IMR-90 (cell line): ENCODE measurements around the gene DMD. TPM values are rescaled to one million over a fixed set of nuclear protein-coding genes. Genes with fewer than 3 reads are reported as not detected.

Experiments
- ATAC-seq: fragments of 200-7000 bp; cut with Tn5 transposase; 2 replicates; pipeline ENCODE4 v1.9.1; 2020; ENCODE audit warnings: low read depth, mild to moderate bottlenecking, moderate library complexity
- BruUV-seq: library from RNA; stranded (reverse); fragments of 400-500 nt; replicated peaks from 2 replicates; lab custom pipeline; 2021; lab: Mats Ljungman, UMichigan
- CTCF ChIA-PET: fragments of 300-600 bp; formaldehyde crosslinking; extraction: SDS; loops from one replicate; lab custom pipeline; 2021; ENCODE audit warnings: antibody characterized with exemption; lab: Yijun Ruan, JAX
- POLR2A ChIA-PET: fragments of 300-600 bp; sonication (Branson Sonifier 250); formaldehyde crosslinking; loops from one replicate; lab custom pipeline; 2022; ENCODE audit warnings: antibody characterized with exemption; ENCODE audit not compliant: unreplicated experiment; lab: Charles Lee
- DNase-seq: peaks from one replicate; pipeline ENCODE4 v3.0.0; 2013
- H2AFZ ChIP-seq: replicated peaks from 2 replicates; pipeline ENCODE3; 2013; ENCODE audit warnings: low read length, mild to moderate bottlenecking; ENCODE audit not compliant: poor library complexity
- H2AK5ac ChIP-seq: 2 replicates; pipeline ENCODE4 v1.6.1; 2013; ENCODE audit warnings: low read depth, low read length, inconsistent platforms
- H2AK9ac ChIP-seq: replicated peaks from 2 replicates; pipeline ENCODE3; 2013; ENCODE audit warnings: mild to moderate bottlenecking, low read depth, low read length, moderate library complexity; ENCODE audit not compliant: poor library complexity
- H2BK120ac ChIP-seq: 2 replicates; pipeline ENCODE4 v1.6.1; 2013; ENCODE audit warnings: low read depth, low read length, inconsistent platforms
- H2BK15ac ChIP-seq: 3 replicates; pipeline ENCODE4 v1.6.1; 2013; ENCODE audit warnings: low read depth, low read length, inconsistent platforms
- H2BK20ac ChIP-seq: 2 replicates; pipeline ENCODE4 v1.6.1; 2013; ENCODE audit warnings: low read depth, mild to moderate bottlenecking, inconsistent platforms, low read length, moderate library complexity
- H2BK5ac ChIP-seq: 2 replicates; pipeline ENCODE4 v1.6.1; 2013; ENCODE audit warnings: mild to moderate bottlenecking, low read depth, low read length, inconsistent platforms; ENCODE audit not compliant: poor library complexity, severe bottlenecking
- H3K14ac ChIP-seq: replicated peaks from 2 replicates; pipeline ENCODE4 v1.6.1; 2013; ENCODE audit warnings: low read depth, low read length, inconsistent platforms
- H3K18ac ChIP-seq: 2 replicates; pipeline ENCODE4 v1.6.1; 2013; ENCODE audit warnings: low read depth, low read length, control low read depth
- H3K23ac ChIP-seq: 2 replicates; pipeline ENCODE4 v1.6.1; 2013; ENCODE audit warnings: low read depth, low read length, inconsistent platforms
- H3K27ac ChIP-seq: 2 replicates; pipeline ENCODE4 v1.5.1; 2013; ENCODE audit warnings: mild to moderate bottlenecking, control low read depth, low read length; ENCODE audit not compliant: insufficient read depth
- H3K27me3 ChIP-seq: 2 replicates; pipeline ENCODE4 v1.6.1; 2013; ENCODE audit warnings: low read length; ENCODE audit not compliant: control insufficient read depth, insufficient read depth
- H3K36me3 ChIP-seq: 2 replicates; pipeline ENCODE4 v1.6.1; 2013; ENCODE audit warnings: low read length, mixed read lengths; ENCODE audit not compliant: control insufficient read depth, insufficient read depth
- H3K4ac ChIP-seq: 2 replicates; pipeline ENCODE4 v1.6.1; 2013; ENCODE audit warnings: low read depth, low read length, inconsistent platforms
- H3K4me1 ChIP-seq: 2 replicates; pipeline ENCODE4 v1.6.1; 2013; ENCODE audit warnings: low read length, mixed read lengths; ENCODE audit not compliant: control insufficient read depth, insufficient read depth
- H3K4me2 ChIP-seq: 2 replicates; pipeline ENCODE4 v1.6.1; 2013; ENCODE audit warnings: low read depth, mild to moderate bottlenecking, control low read depth, low read length, moderate library complexity
- H3K4me3 ChIP-seq: 2 replicates; pipeline ENCODE4 v1.5.1; 2013; ENCODE audit warnings: low read depth, mild to moderate bottlenecking, control low read depth, low read length, moderate library complexity; ENCODE audit not compliant: insufficient read depth
- H3K56ac ChIP-seq: 2 replicates; pipeline ENCODE4 v1.6.1; 2013; ENCODE audit warnings: low read length, inconsistent platforms; ENCODE audit not compliant: insufficient read depth; ENCODE audit errors: extremely low read depth
- H3K79me1 ChIP-seq, 2 experiments: 2 replicates each; pipeline ENCODE4 v1.6.1; 2013; ENCODE audit warnings: low read length in 2 of 2, inconsistent platforms in 1 of 2, low read depth in 1 of 2
- H3K9ac ChIP-seq: 2 replicates; pipeline ENCODE4 v1.6.1; 2013; ENCODE audit warnings: low read depth, low read length, control low read depth
- H3K9me1 ChIP-seq: 2 replicates; pipeline ENCODE4 v1.6.1; 2013; ENCODE audit warnings: low read length, inconsistent platforms; ENCODE audit not compliant: insufficient read depth
- H3K9me3 ChIP-seq: 2 replicates; pipeline ENCODE4 v1.6.1; 2013; ENCODE audit warnings: low read length; ENCODE audit not compliant: control insufficient read depth, insufficient read depth
- H4K20me1 ChIP-seq: 2 replicates; pipeline ENCODE4 v1.6.1; 2013; ENCODE audit warnings: low read length, inconsistent platforms; ENCODE audit not compliant: insufficient read depth
- H4K5ac ChIP-seq: 2 replicates; pipeline ENCODE4 v1.6.1; 2013; ENCODE audit warnings: mild to moderate bottlenecking, low read depth, low read length, control low read depth
- H4K8ac ChIP-seq, 2 experiments: 2 replicates each; pipeline ENCODE4 v1.6.1; 2013; ENCODE audit warnings: low read depth in 2 of 2, low read length in 2 of 2, control low read depth in 1 of 2, inconsistent platforms in 1 of 2
- H4K91ac ChIP-seq: 2 replicates; pipeline ENCODE4 v1.6.1; 2013; ENCODE audit warnings: low read depth, low read length, inconsistent platforms; ENCODE audit not compliant: insufficient read depth
- CHD1 ChIP-seq: IDR thresholded peaks from 2 replicates; pipeline ENCODE4 v1.6.1; 2012; ENCODE audit warnings: low read depth, low read length, improper control_type of control experiment
- SMC3 ChIP-seq: fragments of 150-350 bp; IDR thresholded peaks from 2 replicates; pipeline ENCODE4 v1.6.1; 2016; ENCODE audit warnings: low read depth, mild to moderate bottlenecking, antibody characterized with exemption, low read length, moderate library complexity
- USF2 ChIP-seq: fragments of 150-350 bp; IDR thresholded peaks from 2 replicates; pipeline ENCODE4 v1.6.1; 2017; ENCODE audit warnings: mild to moderate bottlenecking, antibody characterized with exemption, low read length, low read depth
- WGBS, 2 experiments: methylation state at CpG; one replicate each; pipeline versions ENCODE4 v1.1.5 to v1.1.7; 2013; ENCODE audit warnings: missing lambda C conversion rate in 2 of 2; ENCODE audit not compliant: insufficient read length in 1 of 2; ENCODE audit errors: extremely low coverage in 2 of 2; 5-methylcytosine and 5-hydroxymethylcytosine counted together
- dilution Hi-C: fragments of 300-500 bp; cut with HindIII; formaldehyde crosslinking; loops from one replicate; pipeline ENCODE4 v1.14.3; 2018; ENCODE audit warnings: low sequenced_read_pairs; ENCODE audit not compliant: unreplicated experiment
- in situ Hi-C: fragments of 300-500 bp; cut with MboI; formaldehyde crosslinking; loops from 3 replicates; pipeline ENCODE4 v1.14.3; 2019; ENCODE audit warnings: low sequenced_read_pairs, inconsistent platforms, mixed read lengths
- intact Hi-C: fragments of 100-400 bp; cut with micrococcal nuclease; formaldehyde crosslinking; loops from 2 replicates; pipeline ENCODE4 v1.10.0; 2022
- polyA plus RNA-seq, 3 experiments: library from polyadenylated mRNA; depleted of rRNA; stranded (reverse); fragments of >200 nt; gene quantifications; 2 replicates each; pipeline ENCODE4 v1.2.3, GENCODE V29; 2012; ENCODE audit warnings: low replicate concordance in 1 of 3
- total RNA-seq: library from RNA; depleted of rRNA; stranded (reverse); fragments of >200 nt; gene quantifications from 2 replicates; pipeline ENCODE4 v1.2.3, GENCODE V29; 2012

Gene DMD
- total and polyA plus RNA-seq, 2 of the 4 experiments (the other 2 are of a cell fraction) = 6.6 to 11.8 TPM

GRCh38 chrX:32780109-32780508 lies 431.2 kb downstream of the DMD start:
- H2AFZ ChIP-seq = no peak overlapping the region
- H2BK20ac ChIP-seq = no peak overlapping the region
- no peaks in the 10 kb centered on the region for H3K79me1 ChIP-seq
- H3K4me1 ChIP-seq = no peaks in the 10 kb centered on the region
- no peaks in the 10 kb centered on the region for H3K9me1 ChIP-seq
- no TSS peak for BruUV-seq
- no peak overlapping the region for H3K23ac ChIP-seq
- in situ Hi-C loops (no loop called here), dilution Hi-C loops (no loop called here), intact Hi-C loops (loop anchor here (10.0 kb wide), 1 partner anchor 445 kb away; no protein-coding TSS in a partner anchor)
- no peak overlapping the region for H2AK5ac ChIP-seq
- H3K4me3 ChIP-seq = no peak overlapping the region
- H4K91ac ChIP-seq = no peak overlapping the region
- no peak overlapping the region for H4K5ac ChIP-seq
- no peak overlapping the region for H3K4ac ChIP-seq
- H4K8ac ChIP-seq = no peak overlapping the region
- DNase-seq (no peak), ATAC-seq (no peak)
- no peaks in the 10 kb centered on the region for H4K20me1 ChIP-seq
- H2BK120ac ChIP-seq = no peak overlapping the region
- H3K27me3 ChIP-seq = no peaks in the 10 kb centered on the region
- H2AK9ac ChIP-seq = no peak overlapping the region
- H3K9me3 ChIP-seq = no peaks in the 10 kb centered on the region
- H3K18ac ChIP-seq = no peak overlapping the region
- no peak overlapping the region for H3K14ac ChIP-seq
- H3K27ac ChIP-seq = no peak overlapping the region
- H3K56ac ChIP-seq = no peak overlapping the region
- H3K36me3 ChIP-seq = no peaks in the 10 kb centered on the region
- no peak overlapping the region for H3K4me2 ChIP-seq
- H2BK15ac ChIP-seq = no peak overlapping the region
- CTCF ChIA-PET = no interaction called here
- no peak overlapping the region for H2BK5ac ChIP-seq
- TF ChIP-seq USF2 = no peak
- TF ChIP-seq SMC3 = no peak
- no peak for TF ChIP-seq CHD1
- POLR2A ChIA-PET = no interaction called here
- WGBS, 2 experiments = no CpG with 5 or more reads among the region's 4 CpGs
- H3K9ac ChIP-seq = no peak overlapping the region
